Kidney (tissue), 14 donors: ENCODE results near the gene CCR6. TPM values are rescaled to one million over a fixed set of nuclear protein-coding genes. Genes with fewer than 3 reads are reported as not detected.

Experiments
- DNase-seq, 5 donors: peaks; one replicate each; pipeline ENCODE4 v3.0.0-alpha.2; 2013 to 2020
- FAIRE-seq: peaks from 2 replicates; lab custom pipeline; 2012; peaks lifted over from hg19 to GRCh38; lab: Jason Lieb, UNC
- H3K27ac ChIP-seq, 2 donors: one replicate each; pipeline ENCODE4 v1.7.0; 2013; ENCODE audit warnings: low read depth in 2 of 2, low read length in 2 of 2, inconsistent platforms in 1 of 2
- H3K27me3 ChIP-seq: one replicate; pipeline ENCODE4 v1.7.1; 2013; ENCODE audit warnings: low read length, inconsistent platforms; ENCODE audit not compliant: control insufficient read depth, insufficient read depth
- H3K36me3 ChIP-seq, 3 donors: one replicate each; pipeline versions ENCODE4 v1.7.0 to v1.7.1; 2013; ENCODE audit warnings: low read length in 3 of 3, control low read depth in 1 of 3, inconsistent platforms in 1 of 3; ENCODE audit not compliant: insufficient read depth in 3 of 3, control insufficient read depth in 2 of 3
- H3K4me1 ChIP-seq, 3 donors: one replicate each; pipeline versions ENCODE4 v1.7.0 to v1.7.1; 2013; ENCODE audit warnings: low read length in 3 of 3, inconsistent platforms in 1 of 3, low read depth in 1 of 3; ENCODE audit not compliant: control insufficient read depth in 2 of 3, insufficient read depth in 2 of 3
- H3K4me3 ChIP-seq, 3 donors: one replicate each; pipeline versions ENCODE4 v1.7.0 to v1.8.1; 2013; ENCODE audit warnings: low read length in 3 of 3, control low read depth in 1 of 3, inconsistent platforms in 1 of 3
- H3K9ac ChIP-seq, 3 donors: one replicate each; pipeline versions ENCODE4 v1.7.0 to v1.7.1; 2013; ENCODE audit warnings: low read length in 3 of 3, control low read depth in 1 of 3, inconsistent platforms in 1 of 3
- H3K9me3 ChIP-seq, 3 donors: one replicate each; pipeline versions ENCODE4 v1.7.0 to v1.7.1; 2013; ENCODE audit warnings: low read length in 3 of 3, control low read depth in 1 of 3, inconsistent platforms in 1 of 3; ENCODE audit not compliant: control insufficient read depth in 2 of 3, insufficient read depth in 1 of 3
- CTCF ChIP-seq: IDR thresholded peaks from 3 replicates; pipeline ENCODE4 v1.5.1; 2012; ENCODE audit warnings: mild to moderate bottlenecking, moderate library complexity, borderline replicate concordance; ENCODE audit not compliant: insufficient read depth; ENCODE audit errors: extremely low read depth
- intact Hi-C: fragments of 100-400 bp; cut with DNase I; formaldehyde crosslinking; loops from one replicate; pipeline ENCODE4 v1.11.1; 2022
- polyA plus RNA-seq: library from polyadenylated mRNA; stranded (reverse); fragments of 350-450 nt; fragmentation: Illumina TruSeq; extraction: RNeasy Lipid Tissue Mini Kit (QIAGEN cat#74804); gene quantifications from one replicate; pipeline ENCODE4 v1.2.3, GENCODE V29; 2014; ENCODE audit warnings: low read depth, low replicate concordance; ENCODE audit not compliant: insufficient read depth
- total RNA-seq: library from RNA; stranded (reverse); fragmentation: NEBNext Ultra II Directional; extraction: Animal tissue kit (Norgen Biotek cat#: 25700); gene quantifications from one replicate; pipeline ENCODE4 v1.2.1, GENCODE V29; 2021
- donor health status: control.
- donor health status: control.
- donor health status: control.
- donor health status: control.
- donor health status: control.
- donor health status: DM: yes; HTN: yes; CAD: no.
- donor health status: Normal renal cell carcinoma (clear cell type).

The CCR6 gene
- total and polyA plus RNA-seq, 2 donors from 2014 or later, result 0.43 to 0.54 TPM

GRCh38 chr6:167125855-167126349 is 3.0 kb downstream of the CCR6 start:
- Histone ChIP-seq H3K4me1 (peaks cover 0 to 11% (median under 1%) of the 10 kb centered on the region in 3 donors), H3K9me3 (no peaks in the 10 kb centered on the region), H3K27ac (no peak overlapping the region), H3K36me3 (no peaks in the 10 kb centered on the region), H3K4me3 (no peak overlapping the region), H3K27me3 (no peaks in the 10 kb centered on the region), H3K9ac (no peak overlapping the region)
- intact Hi-C loops, result no loop called here
- FAIRE-seq (no peak), DNase-seq (no peak)
- TF ChIP-seq CTCF, result no peak

- H3K27ac ChIP-seq, result peak overlapping the region in 1 of 2 donors; percentile 19
- no peaks in the 10 kb centered on the region for H3K27me3 ChIP-seq
- intact Hi-C loops, result no loop called here
- FAIRE-seq (no peak), DNase-seq (peak in 2 of 5 donors; percentile 38 to 45)
- no peak overlapping the region for H3K9ac ChIP-seq
- no peaks in the 10 kb centered on the region for H3K36me3 ChIP-seq
- peaks cover 0 to 11% (median 0%) of the 10 kb centered on the region in 3 donors for H3K4me1 ChIP-seq
- H3K9me3 ChIP-seq, result no peaks in the 10 kb centered on the region
- no peak for TF ChIP-seq CTCF
- peak overlapping the region in 2 of 3 donors; percentile 1 to 30 for H3K4me3 ChIP-seq
Measured at GRCh38 chr6:167127785-167128531, 5.1 kb downstream of the CCR6 start.

- Histone ChIP-seq H3K4me1 (peaks cover 0 to 11% (median 0%) of the 10 kb centered on the region in 3 donors), H3K36me3 (no peaks in the 10 kb centered on the region), H3K9me3 (no peaks in the 10 kb centered on the region), H3K27ac (no peak overlapping the region), H3K9ac (no peak overlapping the region), H3K4me3 (no peak overlapping the region), H3K27me3 (no peaks in the 10 kb centered on the region)
- FAIRE-seq, result no peak
- DNase-seq, result no peak
- TF ChIP-seq CTCF, result no peak
- intact Hi-C loops, result no loop called here
Measured at GRCh38 chr6:167129159-167129558, 6.3 kb downstream of the CCR6 start.
